ENCODE data around the gene CMTM3.

DNA sequence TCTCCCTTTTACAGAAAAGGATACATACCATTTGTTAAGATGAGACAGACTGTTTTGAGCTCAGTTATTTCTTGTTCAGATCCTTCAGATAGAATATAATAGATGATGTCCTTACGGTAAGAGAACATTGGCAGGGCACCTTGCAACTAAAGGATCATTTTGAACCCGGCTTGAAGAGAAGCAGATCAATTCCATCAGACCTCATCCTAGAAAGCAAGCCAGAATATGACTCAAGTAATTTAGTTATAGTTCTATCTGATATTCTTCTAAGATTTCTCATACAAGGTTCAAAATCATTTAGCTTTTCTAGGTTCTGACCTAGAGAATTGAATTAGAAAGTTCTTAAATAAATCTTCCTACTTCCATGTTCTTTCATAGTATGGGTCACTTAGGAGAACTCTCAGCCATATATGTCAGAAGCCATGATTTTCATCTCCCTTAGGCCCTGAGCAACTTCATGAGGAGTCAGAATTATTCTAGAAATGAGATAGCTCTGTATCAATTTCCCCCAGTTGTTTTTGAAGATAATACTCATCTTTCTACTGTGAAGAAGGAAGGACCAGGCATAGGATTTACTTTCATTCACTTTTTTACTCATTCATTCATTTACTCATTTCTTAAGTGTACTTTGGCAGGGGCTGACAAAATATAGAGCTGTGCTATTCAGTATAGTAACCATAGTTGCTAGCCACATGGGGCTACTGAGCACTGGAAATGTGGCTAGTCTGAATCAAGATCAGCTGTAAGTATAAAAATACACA is 40.8 kb upstream of the CMTM3 start:
- TF ChIP-seq, protein P1, sequence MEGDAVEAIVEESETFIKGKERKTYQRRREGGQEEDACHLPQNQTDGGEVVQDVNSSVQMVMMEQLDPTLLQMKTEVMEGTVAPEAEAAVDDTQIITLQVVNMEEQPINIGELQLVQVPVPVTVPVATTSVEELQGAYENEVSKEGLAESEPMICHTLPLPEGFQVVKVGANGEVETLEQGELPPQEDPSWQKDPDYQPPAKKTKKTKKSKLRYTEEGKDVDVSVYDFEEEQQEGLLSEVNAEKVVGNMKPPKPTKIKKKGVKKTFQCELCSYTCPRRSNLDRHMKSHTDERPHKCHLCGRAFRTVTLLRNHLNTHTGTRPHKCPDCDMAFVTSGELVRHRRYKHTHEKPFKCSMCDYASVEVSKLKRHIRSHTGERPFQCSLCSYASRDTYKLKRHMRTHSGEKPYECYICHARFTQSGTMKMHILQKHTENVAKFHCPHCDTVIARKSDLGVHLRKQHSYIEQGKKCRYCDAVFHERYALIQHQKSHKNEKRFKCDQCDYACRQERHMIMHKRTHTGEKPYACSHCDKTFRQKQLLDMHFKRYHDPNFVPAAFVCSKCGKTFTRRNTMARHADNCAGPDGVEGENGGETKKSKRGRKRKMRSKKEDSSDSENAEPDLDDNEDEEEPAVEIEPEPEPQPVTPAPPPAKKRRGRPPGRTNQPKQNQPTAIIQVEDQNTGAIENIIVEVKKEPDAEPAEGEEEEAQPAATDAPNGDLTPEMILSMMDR (IDR thresholded peaks at IDR 0.05): no peak
- no peak for TF ChIP-seq EZH2 (IDR thresholded peaks at IDR 0.05)
- TF ChIP-seq EZH2phosphoT487 (IDR thresholded peaks at IDR 0.05): no peak
